ENCODE measurements around the gene LAMA2.

The LAMA2 gene

GRCh38 chr6:129523816-129524215, 640.9 kb downstream of the LAMA2 start:
- in situ Hi-C loops (cut with MboI; ENCODE audit: low pct_unique_long_range_greater_than_20kb, low sequenced_read_pairs, unreplicated experiment): no loop called here
- DNase-seq (ENCODE audit: low spot score): no peak
- TF ChIP-seq, protein P1, sequence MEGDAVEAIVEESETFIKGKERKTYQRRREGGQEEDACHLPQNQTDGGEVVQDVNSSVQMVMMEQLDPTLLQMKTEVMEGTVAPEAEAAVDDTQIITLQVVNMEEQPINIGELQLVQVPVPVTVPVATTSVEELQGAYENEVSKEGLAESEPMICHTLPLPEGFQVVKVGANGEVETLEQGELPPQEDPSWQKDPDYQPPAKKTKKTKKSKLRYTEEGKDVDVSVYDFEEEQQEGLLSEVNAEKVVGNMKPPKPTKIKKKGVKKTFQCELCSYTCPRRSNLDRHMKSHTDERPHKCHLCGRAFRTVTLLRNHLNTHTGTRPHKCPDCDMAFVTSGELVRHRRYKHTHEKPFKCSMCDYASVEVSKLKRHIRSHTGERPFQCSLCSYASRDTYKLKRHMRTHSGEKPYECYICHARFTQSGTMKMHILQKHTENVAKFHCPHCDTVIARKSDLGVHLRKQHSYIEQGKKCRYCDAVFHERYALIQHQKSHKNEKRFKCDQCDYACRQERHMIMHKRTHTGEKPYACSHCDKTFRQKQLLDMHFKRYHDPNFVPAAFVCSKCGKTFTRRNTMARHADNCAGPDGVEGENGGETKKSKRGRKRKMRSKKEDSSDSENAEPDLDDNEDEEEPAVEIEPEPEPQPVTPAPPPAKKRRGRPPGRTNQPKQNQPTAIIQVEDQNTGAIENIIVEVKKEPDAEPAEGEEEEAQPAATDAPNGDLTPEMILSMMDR (IDR thresholded peaks at IDR 0.05; ENCODE audit: extremely low read depth, insufficient read depth, missing control alignments): no peak

GRCh38 chr6:129525055-129525454, 642.1 kb downstream of the LAMA2 start:
- in situ Hi-C loops (cut with MboI; ENCODE audit: low pct_unique_long_range_greater_than_20kb, low sequenced_read_pairs, unreplicated experiment): no loop called here
- TF ChIP-seq, protein P1 (IDR thresholded peaks at IDR 0.05; ENCODE audit: extremely low read depth, insufficient read depth, missing control alignments): no peak
- no peak for DNase-seq (ENCODE audit: low spot score)

- in situ Hi-C loops (cut with MboI; ENCODE audit: low pct_unique_long_range_greater_than_20kb, low sequenced_read_pairs, unreplicated experiment): no loop called here
- TF ChIP-seq, protein P1 (IDR thresholded peaks at IDR 0.05; ENCODE audit: extremely low read depth, insufficient read depth, missing control alignments): no peak
- no peak for DNase-seq (ENCODE audit: low spot score)
These were observed 652.0 kb downstream of the LAMA2 start for GRCh38 chr6:129534926-129535325.

DNA sequence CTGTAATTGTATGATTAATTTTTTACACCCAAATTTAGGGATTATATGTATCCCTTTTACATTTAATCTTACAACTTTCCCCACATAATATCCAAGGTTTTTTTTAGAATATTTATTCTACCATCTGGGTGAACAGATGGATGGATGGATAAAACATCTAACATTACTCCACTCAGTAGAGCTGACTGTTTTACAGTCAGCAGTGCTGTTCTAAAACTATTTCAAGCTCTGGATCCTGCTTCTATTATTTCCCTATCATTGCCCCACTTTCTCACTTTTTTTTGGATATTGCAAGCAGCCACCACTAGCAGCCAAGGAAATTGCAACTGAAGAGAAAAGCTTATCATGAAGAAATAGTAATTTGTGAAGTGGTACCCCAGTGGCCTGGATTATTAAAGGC, 653.3 kb downstream of the LAMA2 start:
- in situ Hi-C loops (cut with MboI; ENCODE audit: low pct_unique_long_range_greater_than_20kb, low sequenced_read_pairs, unreplicated experiment): no loop called here
- DNase-seq (ENCODE audit: low spot score): no peak
- TF ChIP-seq, protein P1 (IDR thresholded peaks at IDR 0.05; ENCODE audit: extremely low read depth, insufficient read depth, missing control alignments): no peak

DNA sequence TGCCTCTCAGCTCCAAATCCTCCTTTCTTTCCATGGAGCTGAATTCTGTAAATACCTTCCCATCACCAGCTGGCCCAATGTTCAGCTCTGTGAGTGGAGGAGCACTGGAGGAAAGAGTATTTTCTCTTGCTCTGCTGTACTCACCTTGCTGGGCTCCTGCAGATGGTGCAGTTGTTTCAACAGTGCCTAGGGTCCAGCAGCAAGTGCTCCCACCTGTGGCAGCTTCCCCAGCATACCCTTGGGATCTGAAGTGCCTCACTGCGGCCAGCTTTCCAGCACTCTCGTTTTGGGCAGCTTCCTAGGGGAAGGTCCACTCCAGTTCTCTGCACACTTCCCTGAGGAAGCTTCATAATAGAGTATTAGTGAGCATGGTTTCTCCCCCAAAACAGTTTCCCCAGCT, 656.1 kb downstream of the LAMA2 start:
- in situ Hi-C loops (cut with MboI; ENCODE audit: low pct_unique_long_range_greater_than_20kb, low sequenced_read_pairs, unreplicated experiment): no loop called here
- no peak for DNase-seq (ENCODE audit: low spot score)
- TF ChIP-seq, protein P1 (IDR thresholded peaks at IDR 0.05; ENCODE audit: extremely low read depth, insufficient read depth, missing control alignments): no peak

GRCh38 chr6:129542705-129543104, 659.8 kb downstream of the LAMA2 start:
- no peak for DNase-seq (ENCODE audit: low spot score)
- TF ChIP-seq, protein P1 (IDR thresholded peaks at IDR 0.05; ENCODE audit: extremely low read depth, insufficient read depth, missing control alignments): no peak
- in situ Hi-C loops (cut with MboI; ENCODE audit: low pct_unique_long_range_greater_than_20kb, low sequenced_read_pairs, unreplicated experiment): no loop called here

DNA sequence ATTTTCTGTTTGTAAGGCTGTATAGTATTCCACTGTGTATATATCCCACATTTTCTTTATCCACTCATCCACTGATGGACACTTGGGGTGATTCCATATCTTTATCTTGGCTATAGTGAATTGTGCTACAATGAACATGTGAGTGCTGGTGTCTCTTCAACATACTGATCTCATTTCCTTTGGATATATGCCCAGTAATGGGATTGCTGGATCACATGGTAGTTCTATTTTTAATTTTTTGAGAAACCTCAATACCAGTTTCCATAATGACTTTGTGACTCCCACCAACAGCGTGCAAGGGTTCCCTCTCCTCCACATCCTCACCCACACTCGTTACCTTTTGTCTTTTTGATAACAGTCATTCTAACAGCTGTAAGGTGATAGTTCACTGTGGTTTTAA, 661.0 kb downstream of the LAMA2 start:
- in situ Hi-C loops (cut with MboI; ENCODE audit: low pct_unique_long_range_greater_than_20kb, low sequenced_read_pairs, unreplicated experiment): no loop called here
- DNase-seq (ENCODE audit: low spot score): no peak
- TF ChIP-seq, protein P1 (IDR thresholded peaks at IDR 0.05; ENCODE audit: extremely low read depth, insufficient read depth, missing control alignments): no peak
